GM12874 (cell line): Measurements from ENCODE around the gene MIA.

ENCODE experiments used
- CTCF ChIP-seq: IDR thresholded peaks from 2 replicates; pipeline ENCODE4 v1.5.1; 2011; ENCODE audit warnings: low read depth, mild to moderate bottlenecking, control low read depth, low read length, moderate library complexity; ENCODE audit not compliant: insufficient read depth

Gene MIA

GRCh38 chr19:40763526-40763925 lies 11.8 kb upstream of the MIA start:
- TF ChIP-seq CTCF = no peak

GRCh38 chr19:40763963-40764362 lies 11.4 kb upstream of the MIA start:
- no peak for TF ChIP-seq CTCF

GRCh38 chr19:40768869-40769268 lies 6.5 kb upstream of the MIA start:
- TF ChIP-seq CTCF = no peak

- no peak for TF ChIP-seq CTCF
Measured at GRCh38 chr19:40775632-40776022, 306 bp downstream of the MIA start.

- TF ChIP-seq CTCF = no peak
Measured at GRCh38 chr19:40776364-40776763, 1.0 kb downstream of the MIA start.

GRCh38 chr19:40776932-40777644 lies 1.8 kb downstream of the MIA start:
- no peak for TF ChIP-seq CTCF

GRCh38 chr19:40777645-40777936 lies 2.3 kb downstream of the MIA start:
- no peak for TF ChIP-seq CTCF
